HepG2 (cell line): ENCODE measurements around the gene VDAC2. TPM values are rescaled to one million over a fixed set of nuclear protein-coding genes. Genes with fewer than 3 reads are reported as not detected.

Source experiments
- DNMT1 ChIP-seq: sonication (generic); formaldehyde crosslinking; IDR thresholded peaks from 2 replicates; pipeline ENCODE4 v1.5.1; 2020; ENCODE audit warnings: mild to moderate bottlenecking, missing genetic modification reagents
- DRAP1 ChIP-seq: IDR thresholded peaks from 2 replicates; pipeline ENCODE4 v1.6.1; 2016; ENCODE audit warnings: missing genetic modification reagents, missing compliant biosample characterization
- FOXM1 ChIP-seq: sonication (generic); formaldehyde crosslinking; IDR thresholded peaks from 2 replicates; pipeline ENCODE4 v1.5.0; 2020; ENCODE audit warnings: missing genetic modification reagents
- GABPB1 ChIP-seq: IDR thresholded peaks from 2 replicates; pipeline ENCODE4 v1.6.1; 2016; ENCODE audit warnings: mild to moderate bottlenecking, missing genetic modification reagents, moderate library complexity, missing compliant biosample characterization
- HNF1A ChIP-seq, 2 experiments: sonication (generic) in 1 of 2; formaldehyde crosslinking in 1 of 2; IDR thresholded peaks; 2 replicates each; pipeline versions ENCODE4 v1.4.0 to v1.6.1; 2016 to 2020; ENCODE audit warnings: borderline replicate concordance in 1 of 2, low read depth in 1 of 2, mild to moderate bottlenecking in 1 of 2, missing genetic modification reagents in 1 of 2
- NONO ChIP-seq, 2 experiments: fragments of 450-650 bp in 1 of 2; sonication (generic) in 1 of 2; formaldehyde crosslinking in 1 of 2; IDR thresholded peaks in 1 of 2; conservative IDR thresholded peaks in 1 of 2; 2 replicates each; pipeline versions ENCODE4 v1.6.1 to v1.8.0; 2017 to 2022; ENCODE audit warnings: mild to moderate bottlenecking in 1 of 2, missing genetic modification reagents in 1 of 2, moderate library complexity in 1 of 2
- RFXANK ChIP-seq: IDR thresholded peaks from 2 replicates; pipeline ENCODE4 v1.6.1; 2016
- RNF2 ChIP-seq: fragments of 450-650 bp; conservative IDR thresholded peaks from 2 replicates; pipeline ENCODE4 v1.6.1; 2016; ENCODE audit warnings: low read depth
- TIGD3 ChIP-seq: sonication (generic); formaldehyde crosslinking; IDR thresholded peaks from 2 replicates; pipeline ENCODE4 v1.5.1; 2020; ENCODE audit warnings: mild to moderate bottlenecking, missing genetic modification reagents, borderline replicate concordance
- ZBTB21 ChIP-seq: sonication (generic); formaldehyde crosslinking; IDR thresholded peaks from 2 replicates; pipeline ENCODE4 v1.4.0; 2020; ENCODE audit warnings: missing genetic modification reagents
- ZBTB34 ChIP-seq: sonication (generic); formaldehyde crosslinking; IDR thresholded peaks from 2 replicates; pipeline ENCODE4 v1.8.0; 2022; ENCODE audit warnings: mild to moderate bottlenecking, missing genetic modification reagents
- ZNF503 ChIP-seq: sonication (generic); formaldehyde crosslinking; IDR thresholded peaks from 2 replicates; pipeline ENCODE4 v1.4.0; 2020; ENCODE audit warnings: missing genetic modification reagents
- ZNF761 ChIP-seq: sonication (generic); formaldehyde crosslinking; conservative IDR thresholded peaks from 2 replicates; pipeline ENCODE4 v1.4.0; 2020; ENCODE audit warnings: mild to moderate bottlenecking, missing genetic modification reagents
- ZSCAN9 ChIP-seq: IDR thresholded peaks from 2 replicates; pipeline ENCODE4 v1.6.1; 2016; ENCODE audit warnings: borderline replicate concordance
- ZXDC ChIP-seq: sonication (generic); formaldehyde crosslinking; IDR thresholded peaks from 2 replicates; pipeline ENCODE4 v1.5.0; 2020; ENCODE audit warnings: mild to moderate bottlenecking, missing genetic modification reagents
- polyA plus RNA-seq, 8 experiments: library from polyadenylated mRNA; depleted of rRNA in 3 of 8; stranded (reverse) in 7 of 8; unstranded in 1 of 8; fragments of >200 nt; fragmentation: Illumina TruSeq in 4 of 8; extraction: Trizol in 4 of 8; gene quantifications; 2 replicates each; pipeline versions ENCODE4 v1.2.1 to v1.2.3, GENCODE V29; 2011 to 2016; ENCODE audit warnings: low read depth in 4 of 8, missing spikeins in 1 of 8, mixed read lengths in 1 of 8; ENCODE audit not compliant: insufficient read depth in 1 of 8
- total RNA-seq, 5 experiments: library from RNA; depleted of rRNA; stranded (reverse); fragments of >200 nt; fragmentation: Illumina TruSeq; extraction: Trizol; gene quantifications; 2 replicates each; pipeline ENCODE4 v1.2.3, GENCODE V29; 2016; ENCODE audit warnings: low read depth in 1 of 5

The VDAC2 gene
- total and polyA plus RNA-seq, 2 of the 13 experiments (the other 11 are each of a cell fraction or from before 2014, with no cell fraction given) = 67.9 to 222 TPM

GRCh38 chr10:75210282-75211006, at the start of gene VDAC2 (continued):
- 0 out of 2 replicates have a peak, but pooled peaks have one; percentile 25 for TF ChIP-seq ZXDC (CRISPR knock-in tag)
- TF ChIP-seq RNF2 = no peak
- TF ChIP-seq ZSCAN9 (CRISPR knock-in tag) = peak; percentile 77; the same call in 1 of the 2 replicates
- no peak for TF ChIP-seq RFXANK (CRISPR knock-in tag)
- TF ChIP-seq DRAP1 (CRISPR knock-in tag) = peak; percentile 64
- 0 out of 2 replicates have a peak, but pooled peaks have one; percentile 56 for TF ChIP-seq ZBTB34 (CRISPR knock-in tag)
- TF ChIP-seq ZBTB21 (CRISPR knock-in tag) = 0 out of 2 replicates have a peak, but pooled peaks have one; percentile 16
- TF ChIP-seq FOXM1 (CRISPR knock-in tag) = no peak; the same call in 1 of the 2 replicates
- no peak for TF ChIP-seq TIGD3 (CRISPR knock-in tag)
- TF ChIP-seq NONO (IDR thresholded peaks at IDR 0.05) = no peak
- TF ChIP-seq NONO (CRISPR knock-in tag; conservative IDR thresholded peaks at IDR 0.05) = peak; percentile 94
- no peak for TF ChIP-seq HNF1A (IDR thresholded peaks at IDR 0.05; ENCODE audit: low read depth)
- peak; percentile 85 for TF ChIP-seq HNF1A (CRISPR knock-in tag; IDR thresholded peaks at IDR 0.05; ENCODE audit: borderline replicate concordance)
- peak; percentile 60; the same call in 1 of the 2 replicates for TF ChIP-seq ZNF761
- TF ChIP-seq GABPB1 = peak; percentile 89
- peak; percentile 92; the same call in 1 of the 2 replicates for TF ChIP-seq DNMT1 (CRISPR knock-in tag)
- TF ChIP-seq ZNF503 (CRISPR knock-in tag) = peak; percentile 25; the same call in 1 of the 2 replicates
